ENCODE measurements around the gene MAN2C1. TPM values are rescaled to one million over a fixed set of nuclear protein-coding genes. Genes with fewer than 3 reads are reported as not detected.

The MAN2C1 gene
- polyA plus RNA-seq, 1 experiment, result 82.5 TPM

- no peak for DNase-seq (ENCODE audit: low read depth)
- ChIA-PET POLR2A (no interaction called here), CTCF (no interaction called here)
- H3K36me3 ChIP-seq (ENCODE audit: control insufficient read depth, insufficient read depth, low read length), result peaks cover 48% of the 10 kb centered on the region
- H3K4me3 ChIP-seq (ENCODE audit: low read depth, low read length), result no peak overlapping the region
- H3K27me3 ChIP-seq (ENCODE audit: control insufficient read depth, insufficient read depth, low read length), result no peaks in the 10 kb centered on the region
- TF ChIP-seq CTCF (IDR thresholded peaks at IDR 0.05; ENCODE audit: insufficient read depth, low read depth, low read length), result no peak
Measured at GRCh38 chr15:75357976-75358673, 10.3 kb downstream of the MAN2C1 start.

- POLR2A ChIA-PET, result no interaction called here
- TF ChIP-seq CTCF (IDR thresholded peaks at IDR 0.05; ENCODE audit: insufficient read depth, low read depth, low read length), result no peak
Measured at GRCh38 chr15:75356517-75356916, 11.9 kb downstream of the MAN2C1 start.

GRCh38 chr15:75356006-75356405, 12.4 kb downstream of the MAN2C1 start:
- CTCF ChIA-PET, result no interaction called here
- POLR2A ChIA-PET, result no interaction called here
- no peaks in the 10 kb centered on the region for H3K27me3 ChIP-seq (ENCODE audit: control insufficient read depth, insufficient read depth, low read length)
- DNase-seq (ENCODE audit: low read depth), result no peak
- H3K36me3 ChIP-seq (ENCODE audit: control insufficient read depth, insufficient read depth, low read length), result peaks cover 37% of the 10 kb centered on the region
- TF ChIP-seq CTCF (IDR thresholded peaks at IDR 0.05; ENCODE audit: insufficient read depth, low read depth, low read length), result no peak
- no peak overlapping the region for H3K4me3 ChIP-seq (ENCODE audit: low read depth, low read length)

More at GRCh38 chr15:75356517-75356916, 11.9 kb downstream of the MAN2C1 start:
- no peak for DNase-seq (ENCODE audit: low read depth)
- Histone ChIP-seq H3K4me3 (ENCODE audit: low read depth, low read length) (no peak overlapping the region), H3K36me3 (ENCODE audit: control insufficient read depth, insufficient read depth, low read length) (peaks cover 42% of the 10 kb centered on the region), H3K27me3 (ENCODE audit: control insufficient read depth, insufficient read depth, low read length) (no peaks in the 10 kb centered on the region)
- CTCF ChIA-PET, result interaction anchor here (0.6 to 1.4 kb wide), 2 partner anchors 11 to 269 kb away, joined by 3 to 6 read pairs; partner anchors contain the start of gene SNUPN

GRCh38 chr15:75355369-75355768, 13.0 kb downstream of the MAN2C1 start:
- Histone ChIP-seq H3K36me3 (ENCODE audit: control insufficient read depth, insufficient read depth, low read length) (peaks cover 33% of the 10 kb centered on the region), H3K4me3 (ENCODE audit: low read depth, low read length) (no peak overlapping the region), H3K27me3 (ENCODE audit: control insufficient read depth, insufficient read depth, low read length) (no peaks in the 10 kb centered on the region)
- no peak for TF ChIP-seq CTCF (IDR thresholded peaks at IDR 0.05; ENCODE audit: insufficient read depth, low read depth, low read length)
- POLR2A ChIA-PET, result interaction anchor here (0.5 to 0.8 kb wide), 2 partner anchors 97 to 109 kb away, joined by 3 to 4 read pairs; no protein-coding TSS in a partner anchor
- no peak for DNase-seq (ENCODE audit: low read depth)
- CTCF ChIA-PET, result interaction anchor here (1.5 kb wide), 1 partner anchor 13 kb away, joined by 3 read pairs; the partner anchor contains the start of gene MAN2C1

GRCh38 chr15:75354454-75354853, 14.0 kb downstream of the MAN2C1 start:
- no peak overlapping the region for H3K4me3 ChIP-seq (ENCODE audit: low read depth, low read length)
- DNase-seq (ENCODE audit: low read depth), result no peak
- no peak for TF ChIP-seq CTCF (IDR thresholded peaks at IDR 0.05; ENCODE audit: insufficient read depth, low read depth, low read length)
- ChIA-PET POLR2A (no interaction called here), CTCF (interaction anchor here (1.5 kb wide), 1 partner anchor 14 kb away, joined by 3 read pairs; the partner anchor contains the start of gene MAN2C1)
- peaks cover 2% of the 10 kb centered on the region; the same call in 1 of the 2 replicates for H3K27me3 ChIP-seq (ENCODE audit: control insufficient read depth, insufficient read depth, low read length)
- H3K36me3 ChIP-seq (ENCODE audit: control insufficient read depth, insufficient read depth, low read length), result peaks cover 30% of the 10 kb centered on the region

All from BJ (cell line).